Ammon's horn (tissue), 1 donor: ENCODE results near the gene SLC25A24.
"Not testable (repeated sequence)": the region's sequence is repeated elsewhere in the genome, so short reads cannot be mapped to it uniquely, and the experiment has no call there.

Experiments
- DNase-seq: peaks from one replicate; pipeline ENCODE4 v3.0.0-alpha.2; 2016; ENCODE audit warnings: low spot score

SLC25A24 gene

DNA sequence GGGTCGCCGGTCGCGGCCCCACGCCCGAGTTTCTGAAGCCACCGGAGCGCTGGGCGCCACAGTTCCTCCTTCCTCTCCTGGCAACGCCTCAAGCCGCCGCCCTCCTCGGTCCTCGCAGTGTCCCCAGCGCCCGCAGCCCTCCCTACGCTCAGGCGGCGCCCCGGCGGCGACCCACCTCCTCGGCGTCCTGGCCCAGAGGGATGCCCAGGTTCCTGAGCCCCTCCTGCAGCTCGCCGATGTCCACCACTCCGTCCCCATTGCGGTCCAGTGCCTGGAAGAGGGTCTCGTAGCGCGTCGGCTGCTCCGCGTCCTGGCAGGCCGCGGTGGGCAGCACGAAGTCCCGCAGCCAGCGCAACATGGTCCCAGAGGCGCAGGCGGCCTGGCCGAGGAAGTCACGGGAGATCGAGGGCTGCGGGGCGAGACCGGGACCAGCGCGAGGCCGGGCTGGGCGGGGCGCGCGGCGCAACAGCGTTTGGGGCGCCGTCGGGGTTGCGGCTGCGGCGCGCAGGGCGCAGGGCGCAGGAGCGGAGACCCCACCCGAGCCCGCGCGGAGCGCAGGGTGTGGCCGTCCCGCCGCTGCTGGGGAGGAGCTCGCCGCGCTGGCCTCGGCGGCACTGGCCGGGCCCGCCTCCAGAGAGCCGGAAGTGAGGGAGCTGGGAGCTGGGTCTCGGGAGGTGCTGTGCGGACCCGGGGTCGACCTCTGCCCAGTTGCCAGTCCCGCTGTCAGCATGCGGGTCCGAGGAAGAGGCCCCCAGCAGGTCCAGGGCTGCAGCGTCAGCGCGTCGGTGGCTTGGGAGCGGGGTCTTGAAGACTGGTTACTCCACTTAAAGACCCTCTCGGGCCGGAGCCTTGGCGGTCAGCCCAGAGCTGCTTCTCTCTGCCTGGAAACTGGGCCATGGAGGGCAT lies at the start of gene SLC25A24:
SLC25A24 (minus strand) TSS at position 563 of the 906 bp plus-strand sequence; CDS start at position 358, 205 bp downstream.
- peak; percentile 83 for DNase-seq

DNA sequence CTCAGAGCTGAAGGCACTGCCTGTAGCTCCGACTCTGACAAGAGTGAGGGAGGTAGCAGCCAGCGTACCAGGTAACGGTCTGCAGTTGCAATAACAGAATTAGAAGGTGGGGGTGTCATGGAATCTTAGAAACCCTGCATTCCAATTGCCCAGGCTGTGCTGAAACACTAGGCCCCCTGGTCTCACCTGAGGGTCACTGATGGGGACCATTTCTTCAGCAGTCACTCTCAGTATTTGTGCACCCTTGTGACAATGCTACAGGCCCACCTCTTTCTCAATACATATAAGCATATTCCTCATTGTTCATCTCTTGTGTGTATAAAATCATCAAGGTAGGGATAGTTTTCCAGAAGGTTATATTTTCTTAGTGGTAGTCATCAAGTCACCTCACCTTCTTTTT lies 43.8 kb upstream of the SLC25A24 start, which contains the start of gene NBPF4:
NBPF4 (minus strand) TSS at position 101 of the 400 bp plus-strand sequence. CDS start 315 bp downstream, outside the sequence.
- DNase-seq: not testable (repeated sequence)

DNA sequence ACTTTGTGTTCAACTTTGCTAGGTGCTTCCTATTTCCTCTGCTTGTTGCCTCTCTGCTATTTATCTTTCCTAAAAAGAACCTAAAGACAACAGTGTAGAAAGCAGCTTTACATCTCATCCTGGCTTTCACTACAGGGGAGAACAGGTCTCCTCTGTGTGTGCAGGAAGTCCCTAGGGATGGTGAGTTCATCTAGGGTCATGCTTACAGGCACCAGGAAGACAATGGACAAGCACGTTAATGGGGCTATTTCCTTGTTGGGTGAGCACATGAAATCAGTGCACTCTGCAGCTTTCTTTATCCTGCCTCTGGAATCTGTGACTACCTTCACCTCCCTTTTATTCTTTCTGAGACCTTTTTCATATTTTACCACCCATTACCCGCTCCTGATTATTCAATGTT lies 39.3 kb upstream of the SLC25A24 start:
- not testable (repeated sequence) for DNase-seq

DNA sequence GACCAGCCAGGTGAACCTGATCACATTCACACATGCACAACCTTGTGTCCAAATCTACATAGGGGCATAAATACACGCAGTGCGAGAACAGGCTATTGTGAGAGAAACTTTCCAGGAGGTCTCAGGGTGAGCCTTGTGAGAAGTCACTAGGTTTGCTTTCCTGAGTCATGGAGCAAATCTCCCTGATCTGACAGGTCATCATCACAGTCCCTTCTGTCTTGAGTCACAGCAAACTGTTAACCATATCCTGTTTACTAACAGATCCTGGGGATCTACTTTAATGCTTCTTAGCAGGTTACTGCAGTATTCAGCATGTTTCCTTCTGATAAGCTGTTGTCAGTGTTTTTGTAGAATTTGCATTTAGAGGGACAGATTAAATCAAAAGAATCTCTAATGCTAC lies 35.2 kb upstream of the SLC25A24 start:
- DNase-seq: not testable (repeated sequence)

DNA sequence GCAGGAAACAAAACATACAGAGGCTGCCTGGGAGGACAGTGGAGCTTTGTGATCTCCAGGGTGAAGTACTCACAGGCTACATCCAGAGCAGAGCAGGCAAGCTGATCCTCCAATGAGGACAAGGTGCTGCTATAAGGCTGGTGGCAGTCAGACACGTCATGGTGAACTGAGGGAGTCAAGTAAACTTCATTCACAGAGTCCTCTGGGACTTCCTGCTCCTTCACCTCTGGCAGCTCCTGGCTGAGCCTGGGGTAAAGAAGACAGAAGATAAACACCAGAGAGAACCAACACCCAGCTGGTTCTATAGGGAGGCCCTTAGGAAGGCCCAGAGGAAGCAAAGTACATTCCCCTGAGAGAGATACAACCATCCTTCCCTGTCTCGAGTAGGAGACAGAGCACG lies 32.0 kb upstream of the SLC25A24 start:
- not testable (repeated sequence) for DNase-seq

DNA sequence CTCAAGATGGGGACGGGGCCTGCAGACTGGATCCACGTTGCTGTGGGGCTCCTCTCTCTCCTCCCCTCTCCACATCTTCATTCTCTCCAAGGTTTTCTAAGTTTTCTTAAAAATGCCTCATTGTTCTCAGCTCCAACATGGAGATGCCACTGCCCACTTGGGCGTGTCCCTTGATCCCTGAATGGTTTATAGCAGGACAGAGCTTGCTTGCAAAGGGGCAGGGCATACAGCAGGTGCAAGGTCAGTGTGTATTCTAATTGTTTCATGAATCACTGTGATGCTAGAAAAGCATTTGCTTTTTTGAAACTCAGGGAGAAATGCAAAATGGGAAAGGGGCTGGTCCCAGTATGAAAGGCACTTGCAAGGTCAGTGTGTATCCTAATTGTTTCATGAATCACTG lies 29.8 kb upstream of the SLC25A24 start:
- not testable (repeated sequence) for DNase-seq

DNA sequence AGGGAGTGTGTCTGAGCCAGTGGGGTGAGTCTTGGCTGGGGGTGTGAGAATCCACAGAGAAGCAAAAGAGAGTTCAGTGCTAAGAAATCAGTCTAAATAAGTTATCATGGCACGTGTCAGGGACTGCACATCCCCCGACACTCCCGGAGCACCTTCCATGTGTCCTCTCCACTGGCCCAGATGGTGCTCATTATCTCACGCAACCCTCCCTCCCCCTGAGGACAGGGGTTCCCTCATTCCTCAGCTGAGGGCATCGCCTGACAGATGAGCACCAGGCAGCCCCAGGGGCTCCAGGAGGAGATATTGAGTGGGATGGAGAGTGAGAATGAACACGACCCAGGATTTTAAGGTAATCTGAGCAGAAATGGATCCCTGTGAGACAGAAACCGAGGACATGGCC lies 27.6 kb upstream of the SLC25A24 start:
- DNase-seq: not testable (repeated sequence)

DNA sequence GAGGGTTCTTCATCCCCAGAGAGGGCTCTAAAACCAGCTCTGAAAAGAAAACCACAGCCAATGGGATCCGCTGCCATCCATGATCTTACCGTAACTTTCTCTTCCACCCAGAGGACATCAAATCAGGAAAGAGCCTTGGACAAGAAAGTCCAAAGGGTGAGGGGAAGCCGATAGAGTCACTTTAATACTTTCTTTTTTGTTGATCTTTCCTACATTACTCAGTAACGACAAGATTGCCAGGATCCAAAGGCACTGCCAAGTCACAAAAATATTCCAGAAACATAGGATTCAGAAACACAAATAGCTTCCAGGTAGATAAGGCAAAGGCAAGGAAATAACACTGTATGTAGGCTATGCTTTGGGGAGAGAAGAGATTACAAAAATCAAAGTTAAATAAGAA lies 26.7 kb upstream of the SLC25A24 start:
- DNase-seq: not testable (repeated sequence)

DNA sequence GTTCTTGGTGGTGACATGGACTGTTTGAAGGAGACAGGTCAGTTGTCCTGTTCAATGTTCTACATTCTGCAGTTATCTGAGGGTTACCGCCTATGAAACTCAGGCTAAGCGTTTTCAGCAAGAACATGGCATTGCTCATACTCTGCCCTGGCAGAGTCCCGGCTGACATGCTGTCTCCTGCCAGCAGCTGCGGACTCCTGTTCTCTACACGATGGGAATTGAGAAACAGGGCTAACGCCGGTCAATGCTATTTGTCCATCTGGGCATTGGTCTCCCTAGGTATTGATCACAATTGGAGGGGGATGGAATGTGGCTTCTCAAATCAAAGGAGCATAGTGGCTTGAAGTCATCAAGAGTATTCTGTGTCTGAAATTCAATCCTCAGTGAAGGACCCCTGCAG lies 23.1 kb upstream of the SLC25A24 start:
- DNase-seq: not testable (repeated sequence)

DNA sequence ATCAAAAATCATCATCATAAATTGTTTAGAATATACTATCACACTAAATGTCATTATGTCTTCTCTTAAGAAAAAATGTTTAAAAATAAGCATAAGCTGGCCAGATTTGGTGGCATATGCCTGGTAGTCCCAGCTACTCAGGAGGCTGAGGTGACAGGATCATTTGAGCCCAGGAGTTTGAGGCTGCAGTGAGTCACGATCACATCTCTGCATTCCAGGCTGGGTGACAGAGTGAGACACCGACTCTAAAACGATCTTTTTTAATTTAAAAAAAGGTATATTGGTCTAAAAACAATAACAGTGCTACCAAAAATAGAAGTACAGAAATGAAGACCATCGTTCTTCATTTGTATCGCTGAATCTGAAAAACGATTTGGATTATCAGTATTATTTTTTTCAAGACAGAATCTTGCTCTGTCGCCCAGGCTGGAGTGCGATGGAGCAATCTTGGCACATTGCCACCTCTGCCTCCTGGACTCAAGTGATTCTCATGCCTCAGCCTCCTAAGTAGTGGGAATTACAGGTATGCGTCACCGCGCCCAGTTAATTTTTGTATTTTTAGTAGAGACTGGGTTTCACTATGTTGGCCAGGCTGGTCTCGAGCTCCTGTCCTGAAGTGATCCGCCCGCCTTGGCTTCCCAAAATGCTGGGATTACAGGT lies 17.5 kb upstream of the SLC25A24 start:
- not testable (repeated sequence) for DNase-seq

DNA sequence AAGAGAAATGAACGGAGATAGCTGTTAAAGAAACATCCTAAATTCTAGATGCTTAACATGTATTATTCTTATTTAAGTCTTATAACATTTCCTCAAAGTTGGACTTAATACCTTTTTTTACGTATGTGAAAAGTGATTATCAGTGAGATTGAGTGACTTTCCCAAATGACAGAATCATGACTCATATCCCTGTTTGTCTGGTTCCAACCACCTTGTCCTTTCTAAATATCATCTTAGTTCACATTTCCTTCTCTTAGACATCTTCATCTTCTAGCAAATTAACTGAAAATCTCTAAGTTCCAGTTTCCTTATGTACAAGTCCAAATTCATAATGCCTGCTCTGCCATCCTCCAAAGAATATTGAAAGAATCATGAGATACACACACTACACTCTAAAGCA lies 16.9 kb upstream of the SLC25A24 start:
- not testable (repeated sequence) for DNase-seq

DNA sequence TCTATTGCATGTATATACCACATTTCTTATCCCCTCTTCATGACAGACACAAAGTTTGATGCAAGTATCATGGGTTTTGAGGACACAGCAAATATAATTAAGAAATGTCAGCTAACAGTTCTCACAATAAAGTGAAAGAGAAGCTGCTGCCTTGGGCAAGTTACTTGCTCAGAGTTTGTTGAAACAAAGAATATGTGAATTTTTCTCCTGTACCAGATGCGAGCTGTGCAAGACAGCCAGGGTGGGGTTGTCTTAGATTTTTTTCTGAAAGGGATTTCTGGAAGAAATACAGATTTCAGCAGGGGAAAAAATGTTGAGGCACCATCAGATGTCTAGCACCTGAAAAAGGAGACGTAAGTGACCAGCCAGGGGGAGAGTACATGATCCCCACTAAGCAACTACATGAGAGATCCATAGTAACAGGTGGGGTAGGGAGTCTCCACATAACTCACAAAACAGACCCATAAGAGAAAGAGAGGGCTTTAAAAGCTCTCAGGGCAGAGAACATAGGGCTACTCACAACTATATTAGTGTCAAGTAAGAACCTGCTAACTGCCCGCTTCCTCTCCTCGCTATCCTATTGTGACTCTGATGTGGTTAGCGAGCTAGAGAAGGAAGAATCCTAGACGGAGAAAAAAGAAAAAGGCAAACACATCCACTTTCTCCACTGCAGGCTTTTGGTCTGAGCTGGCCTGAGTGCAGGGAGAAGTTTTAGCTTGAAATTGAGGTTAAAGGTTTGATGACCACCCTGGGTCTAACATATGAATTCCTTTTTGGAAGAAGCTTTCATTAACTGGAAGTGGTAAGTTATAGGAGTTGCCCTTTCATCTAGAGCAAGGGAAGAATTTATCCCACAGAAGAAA lies 16.1 kb upstream of the SLC25A24 start:
- DNase-seq: not testable (repeated sequence)

DNA sequence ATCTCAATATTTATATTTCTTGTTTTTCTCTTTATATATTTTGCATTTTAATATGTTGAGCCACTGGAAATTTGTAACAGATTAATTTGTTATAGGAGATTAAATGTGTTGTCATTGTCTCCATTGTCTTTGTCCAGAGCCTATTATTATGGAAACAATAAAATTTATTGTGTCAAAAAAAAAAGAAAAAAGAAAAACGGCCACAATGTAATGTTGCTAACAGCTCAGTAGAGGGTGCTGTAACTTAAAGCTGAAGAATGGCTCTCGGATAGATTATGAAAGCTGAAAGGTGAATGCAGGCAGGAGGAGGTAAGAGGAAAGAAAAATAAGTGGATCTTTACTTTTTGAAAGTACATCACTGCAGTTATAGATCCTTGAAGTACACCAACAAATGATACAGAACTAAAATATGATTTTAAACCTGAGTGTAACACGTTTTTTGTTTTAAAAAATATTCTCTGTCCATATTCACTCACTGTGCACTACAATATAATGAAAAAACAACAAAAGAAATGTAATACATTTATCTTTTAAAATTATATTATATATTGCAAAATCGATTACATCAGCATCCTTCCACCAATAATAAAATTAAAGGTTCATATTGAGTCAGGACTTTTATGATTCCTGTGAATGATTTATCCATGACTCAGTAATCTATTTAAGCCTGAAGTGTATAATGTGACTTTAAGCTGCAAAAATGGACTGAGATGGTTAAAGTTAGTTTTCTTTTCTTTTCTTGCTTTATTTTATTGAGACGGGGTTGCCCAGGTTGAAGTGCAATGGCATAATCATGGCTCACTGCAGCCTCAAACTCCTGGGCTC lies 14.7 kb upstream of the SLC25A24 start:
- peak; percentile 15 for DNase-seq

DNA sequence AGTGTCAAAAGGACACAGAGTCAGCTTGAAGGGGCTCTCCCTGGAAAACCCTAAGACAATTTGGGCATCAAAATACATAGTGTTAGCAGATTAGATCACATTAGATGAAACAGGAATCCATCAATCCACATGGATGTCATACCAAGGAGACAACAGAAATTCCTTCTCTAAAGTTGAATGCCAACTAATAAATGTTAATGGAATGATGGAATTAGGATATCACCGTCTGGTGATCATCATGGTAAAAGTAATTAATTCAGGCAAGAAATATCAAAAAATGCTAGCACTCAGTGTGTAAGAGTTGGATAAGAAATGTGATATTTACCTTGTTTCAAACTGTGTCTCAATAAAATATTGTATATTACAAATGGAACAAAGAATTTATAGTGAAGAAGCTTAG lies 10.9 kb upstream of the SLC25A24 start:
- DNase-seq: no peak

DNA sequence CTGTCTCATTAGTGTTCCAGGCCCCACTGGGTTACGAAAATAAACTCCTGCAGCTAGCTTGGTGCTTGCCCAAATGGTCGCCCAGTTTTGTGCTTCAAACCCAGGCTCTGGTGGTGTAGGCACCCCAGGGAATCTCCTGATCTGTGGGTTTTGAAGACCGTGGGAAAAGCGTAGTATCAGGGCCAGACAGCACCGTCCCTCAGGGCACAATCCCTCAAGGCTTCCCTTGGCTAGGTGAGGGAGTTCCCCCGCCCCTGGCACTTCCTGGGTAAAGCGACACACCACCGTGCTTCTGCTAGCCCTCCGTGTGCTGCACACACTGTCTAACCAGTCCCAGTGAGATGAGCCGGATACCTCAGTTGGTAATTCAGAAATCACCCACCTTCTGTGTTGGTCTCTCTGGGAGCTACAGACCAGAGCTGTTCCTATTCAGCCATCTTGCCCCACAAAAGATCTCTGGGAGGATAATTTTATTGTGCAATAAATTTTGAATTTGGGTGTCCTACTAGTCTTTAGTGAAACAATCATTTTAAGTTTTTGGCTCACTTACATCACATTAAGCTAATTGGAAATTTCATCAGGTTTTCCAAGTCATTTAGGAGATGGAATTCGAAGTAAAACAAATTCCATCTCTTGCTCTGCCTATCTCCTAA lies 9.4 kb upstream of the SLC25A24 start:
- DNase-seq: no peak

DNA sequence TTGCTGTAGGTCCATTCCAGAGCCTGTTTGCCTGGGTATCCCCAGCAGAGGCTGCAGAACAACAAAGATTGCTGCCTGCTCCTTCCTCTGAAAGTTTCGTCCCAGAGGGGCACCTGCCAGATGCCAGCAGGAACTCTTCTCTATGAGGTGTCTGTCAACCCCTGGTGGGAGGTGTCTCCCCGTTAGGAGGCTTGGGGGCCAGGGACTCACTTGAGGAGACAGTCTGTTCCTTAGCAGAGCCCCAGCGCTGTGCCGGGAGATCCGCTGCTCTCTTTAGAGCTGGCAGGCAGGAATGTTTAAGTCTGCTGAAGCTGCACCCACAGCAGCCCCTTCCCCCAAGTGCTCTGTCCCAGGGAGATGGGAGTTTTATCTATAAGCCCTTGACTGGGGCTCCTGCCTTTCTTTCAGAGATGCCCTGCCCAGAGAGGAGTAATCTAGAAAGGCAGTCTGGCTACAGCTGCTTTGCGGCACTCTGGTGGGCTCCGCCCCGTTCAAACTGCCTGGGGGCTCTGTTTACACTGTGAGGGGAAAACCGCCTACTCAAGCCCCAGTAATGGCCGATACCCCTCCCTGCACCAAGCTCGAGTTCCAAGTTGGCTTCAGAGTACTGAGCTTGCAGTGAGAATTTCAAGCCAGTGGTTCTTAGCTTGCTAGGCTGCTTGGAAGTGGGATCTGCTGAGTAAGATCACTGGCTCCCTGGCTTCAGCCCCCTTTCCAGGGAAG lies 8.7 kb upstream of the SLC25A24 start:
- DNase-seq: no peak

DNA sequence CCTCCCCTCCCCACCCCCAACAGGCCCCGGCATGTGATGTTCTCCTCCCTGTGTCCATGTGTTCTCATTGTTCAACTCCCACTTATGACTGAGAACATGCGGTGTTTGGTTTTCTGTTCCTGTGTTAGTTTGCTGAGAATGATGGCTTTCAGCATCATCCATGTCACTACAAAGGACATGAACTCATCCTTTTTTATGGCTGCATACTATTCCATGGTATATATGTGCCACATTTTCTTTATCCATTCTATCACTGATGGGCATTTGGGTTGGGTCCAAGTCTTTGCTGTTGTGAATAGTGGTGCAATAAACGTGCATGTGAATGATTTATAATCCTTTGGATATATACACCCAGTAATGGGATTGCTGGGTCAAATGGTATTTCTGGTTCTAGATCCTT lies 3.4 kb upstream of the SLC25A24 start:
- not testable (repeated sequence) for DNase-seq

DNA sequence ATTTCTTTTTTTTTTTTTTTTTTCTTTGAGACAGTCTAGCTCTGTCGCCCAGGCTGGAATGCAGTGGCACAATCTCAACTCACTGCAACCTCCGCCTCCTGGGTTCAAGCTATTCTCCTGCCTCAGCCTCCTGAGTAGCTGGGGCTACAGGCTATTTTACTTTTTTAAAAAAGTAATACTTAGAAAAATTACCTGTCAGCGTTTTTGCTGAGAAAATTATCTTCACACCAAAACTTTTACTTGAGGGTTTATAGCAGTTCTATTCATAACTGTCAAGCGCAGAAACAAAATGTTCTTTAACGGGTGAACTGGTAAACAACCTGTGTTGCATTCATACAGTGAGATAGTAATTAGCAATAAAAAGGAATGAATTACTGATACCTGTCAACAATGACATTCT lies 1.5 kb upstream of the SLC25A24 start:
- DNase-seq: no peak

DNA sequence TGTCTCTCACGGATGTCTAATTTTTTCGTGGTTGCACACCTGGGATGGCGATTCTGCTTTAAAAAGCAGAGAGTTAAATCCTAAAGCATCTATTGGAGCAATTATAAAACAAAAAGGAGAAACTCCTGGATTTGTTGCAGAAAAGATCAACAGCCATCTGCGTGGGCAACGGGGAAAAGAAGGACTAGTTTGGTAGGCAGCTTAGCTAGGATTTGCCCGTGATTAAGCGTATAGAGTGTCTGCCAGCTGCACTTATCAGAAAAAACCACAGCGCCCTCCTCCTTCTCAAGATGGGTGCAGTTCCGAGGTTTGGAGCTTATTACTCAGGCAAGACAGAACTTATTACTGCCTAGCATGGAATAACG lies 526 bp upstream of the SLC25A24 start:
- DNase-seq: peak; percentile 74

DNA sequence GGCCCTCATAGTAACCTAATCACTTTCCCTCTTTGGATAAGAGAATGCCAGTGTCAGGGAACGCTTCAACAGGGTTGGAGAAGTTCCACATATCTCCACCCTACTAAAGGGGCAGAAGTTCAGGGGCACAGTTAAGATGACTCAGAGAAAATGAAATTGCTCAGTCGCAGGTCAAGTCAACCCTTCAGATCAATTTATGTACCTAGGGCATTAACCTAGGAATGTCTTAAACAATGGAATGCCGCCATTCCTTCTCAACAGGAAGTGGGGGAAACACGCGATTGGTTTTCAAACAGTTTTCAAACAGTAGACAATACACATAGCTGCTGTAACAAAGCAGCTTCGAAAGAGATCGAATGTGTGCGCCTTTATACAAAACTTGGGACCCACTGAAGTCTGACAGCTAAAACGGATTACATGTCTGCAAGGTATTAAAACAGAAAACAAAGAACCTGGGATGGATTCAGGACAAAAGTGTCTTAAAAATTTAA lies 897 bp downstream of the SLC25A24 start:
- no peak for DNase-seq
